ENCODE measurements around the gene ELMO1. TPM values are rescaled to one million over a fixed set of nuclear protein-coding genes. Genes with fewer than 3 reads are reported as not detected.

ELMO1 gene
- total RNA-seq, 1 experiment from 2014 or later = 7.8 TPM

- H3K27me3 Mint-ChIP-seq (ENCODE audit: low read depth) = no peaks in the 10 kb centered on the region; the same call in 1 of the 2 replicates
- DNase-seq = no peak
- Histone ChIP-seq H3K56ac (ENCODE audit: insufficient read length, low read depth, low read length) (no peak overlapping the region), H4K5ac (ENCODE audit: insufficient read length, low read depth, low read length) (no peak overlapping the region), H2BK20ac (ENCODE audit: low read depth, low read length, poor library complexity, severe bottlenecking) (no peak overlapping the region), H3K14ac (ENCODE audit: insufficient read depth, low read length) (no peak overlapping the region), H3K4me2 (ENCODE audit: insufficient read depth, insufficient read length, low read length) (no peak overlapping the region), H4K8ac (replicated peaks; ENCODE audit: insufficient read length, low read depth, low read length) (no peak overlapping the region), H3K9me3 (ENCODE audit: control insufficient read depth, low read depth, low read length) (peaks cover 15% of the 10 kb centered on the region), H3K9ac (ENCODE audit: extremely low read depth, insufficient read length, low read length) (no peak overlapping the region), H3K79me2 (ENCODE audit: insufficient read depth, low read length) (no peaks in the 10 kb centered on the region), H3K23ac (ENCODE audit: insufficient read length, low read depth, low read length) (no peak overlapping the region), H3K4ac (ENCODE audit: low read depth, low read length) (no peak overlapping the region), H2BK5ac (ENCODE audit: insufficient read length, low read length) (no peak overlapping the region), H2BK12ac (ENCODE audit: insufficient read length, low read depth, low read length) (no peak overlapping the region), H3K23me2 (ENCODE audit: insufficient read length, low read depth, low read length, poor library complexity, severe bottlenecking) (no peaks in the 10 kb centered on the region), H2AFZ (ENCODE audit: low read length) (no peak overlapping the region), H3K27ac (ENCODE audit: insufficient read length, low read depth, low read length) (no peak overlapping the region), H3K27me3 (ENCODE audit: insufficient read depth, low read length) (no peaks in the 10 kb centered on the region), H4K20me1 (ENCODE audit: control insufficient read depth, insufficient read depth, insufficient read length) (no peaks in the 10 kb centered on the region), H4K91ac (ENCODE audit: insufficient read length, low read depth, low read length) (no peak overlapping the region), H3T11ph (ENCODE audit: low read length) (no peak overlapping the region), H2BK120ac (ENCODE audit: low read depth, low read length, poor library complexity, severe bottlenecking) (no peak overlapping the region), H3K79me1 (ENCODE audit: insufficient read depth, low read depth, low read length, poor library complexity, severe bottlenecking) (no peaks in the 10 kb centered on the region), H2AK5ac (ENCODE audit: insufficient read length, low read length) (no peak overlapping the region), H3K18ac (ENCODE audit: insufficient read length, low read depth, low read length) (no peak overlapping the region), H2BK15ac (ENCODE audit: low read depth, low read length) (no peak overlapping the region), H3K4me1 (ENCODE audit: insufficient read depth, low read length) (peaks cover 4% of the 10 kb centered on the region; the same call in 1 of the 2 replicates)
- peaks cover 19 to 21% of the 10 kb centered on the region in 2 experiments for H3K9me3 Mint-ChIP-seq
- no peak overlapping the region for H3K4me3 Mint-ChIP-seq
- H3K27ac Mint-ChIP-seq = peak overlapping the region in 1 of 3 experiments; percentile 74; a peak in 1 of 7 replicates
- no peak for TF ChIP-seq CTCF (conservative IDR thresholded peaks at IDR 0.05)
- peaks cover 15 to 27% (median 22%) of the 10 kb centered on the region in 3 experiments for H3K36me3 Mint-ChIP-seq (ENCODE audit: insufficient read depth in 1 of 3, low read depth in 3 of 3)
- peaks cover 19 to 27% of the 10 kb centered on the region in 2 experiments for H3K4me1 Mint-ChIP-seq
- no CpG with 5 or more reads among the region's 4 CpGs for WGBS (ENCODE audit: extremely low coverage, insufficient read length, low lambda C conversion rate)
Measured at GRCh38 chr7:37380831-37381230, 67.8 kb downstream of the ELMO1 start.
